ENCODE data around the gene PRKCH.

Gene PRKCH

GRCh38 chr14:61598980-61599379 lies 277.6 kb downstream of the PRKCH start:
- DNase-seq (ENCODE audit: low read depth) = no peak
- no peak for TF ChIP-seq CTCF (IDR thresholded peaks at IDR 0.05; ENCODE audit: low read depth, low read length, missing control alignments)
- H3K4me3 ChIP-seq (ENCODE audit: low read depth, low read length) = no peak overlapping the region

GRCh38 chr14:61599942-61600341 lies 278.6 kb downstream of the PRKCH start:
- no peak for DNase-seq (ENCODE audit: low read depth)
- no peak overlapping the region for H3K4me3 ChIP-seq (ENCODE audit: low read depth, low read length)
- no peak for TF ChIP-seq CTCF (IDR thresholded peaks at IDR 0.05; ENCODE audit: low read depth, low read length, missing control alignments)
